Gastroesophageal sphincter (tissue), 4 donors: ENCODE measurements around the gene SYNGR3. TPM values are rescaled to one million over a fixed set of nuclear protein-coding genes. Genes with fewer than 3 reads are reported as not detected.

ENCODE experiments used
- ATAC-seq: fragments of 150-250 bp; one replicate; pipeline ENCODE4 v1.9.1; 2016; ENCODE audit warnings: mild to moderate bottlenecking, moderate library complexity
- H3K27ac ChIP-seq, 4 donors: fragments of 200-600 bp; sonication (generic) in 3 of 4; 1 replicate in 3 of 4; 2 replicates in 1 of 4; pipeline ENCODE4 v1.5.1; 2016 to 2019
- H3K27me3 ChIP-seq: fragments of 200-600 bp; sonication (generic); one replicate; pipeline ENCODE4 v1.5.1; 2019
- H3K36me3 ChIP-seq, 2 donors: fragments of 200-600 bp; sonication (generic); one replicate each; pipeline ENCODE4 v1.5.1; 2019; ENCODE audit warnings: control low read depth in 1 of 2
- H3K4me1 ChIP-seq, 3 donors: fragments of 200-600 bp; sonication (generic); 1 replicate in 2 of 3; 2 replicates in 1 of 3; pipeline ENCODE4 v1.5.1; 2016 to 2019; ENCODE audit warnings: control low read depth in 2 of 3
- H3K4me3 ChIP-seq, 2 donors: fragments of 200-600 bp; sonication (generic); one replicate each; pipeline ENCODE4 v1.5.1; 2019; ENCODE audit warnings: mild to moderate bottlenecking in 1 of 2, moderate library complexity in 1 of 2
- H3K9me3 ChIP-seq, 3 donors: fragments of 200-600 bp; sonication (generic); one replicate each; pipeline ENCODE4 v1.5.1; 2017 to 2019; ENCODE audit warnings: control low read depth in 2 of 3
- CTCF ChIP-seq, 4 experiments: fragments of 200-600 bp in 2 of 4; fragments of 450-650 bp in 2 of 4; sonication (generic) in 1 of 4; IDR thresholded peaks; one replicate each; pipeline ENCODE4 v1.5.1; 2017 to 2019; ENCODE audit warnings: antibody characterized with exemption in 4 of 4, mild to moderate bottlenecking in 2 of 4, moderate library complexity in 2 of 4
- EP300 ChIP-seq: sonication (generic); formaldehyde crosslinking; IDR thresholded peaks from one replicate; pipeline ENCODE4 v1.6.1; 2017; ENCODE audit warnings: antibody characterized with exemption, mild to moderate bottlenecking
- POLR2A ChIP-seq, 2 donors: fragments of 450-650 bp; IDR thresholded peaks; one replicate each; pipeline ENCODE4 v1.6.1; 2017; ENCODE audit warnings: antibody characterized with exemption in 2 of 2, mild to moderate bottlenecking in 2 of 2, moderate library complexity in 1 of 2
- POLR2AphosphoS5 ChIP-seq: sonication (generic); formaldehyde crosslinking; IDR thresholded peaks from one replicate; pipeline ENCODE4 v1.6.1; 2017; ENCODE audit warnings: antibody characterized with exemption
- WGBS, 2 donors: methylation state at CpG; one replicate each; pipeline ENCODE4 v1.1.5; 2018; ENCODE audit warnings: low coverage in 1 of 2; 5-methylcytosine and 5-hydroxymethylcytosine counted together
- total RNA-seq, 4 donors: library from RNA; depleted of rRNA; stranded (reverse); fragments of >200 nt; gene quantifications; one replicate each; pipeline ENCODE4 v1.1.0, GENCODE V29; 2016

The SYNGR3 gene
- total RNA-seq, 4 donors from 2014 or later: 1.2 to 5.1 (median 3.1) TPM; not detected in 1

GRCh38 chr16:1987198-1987597 is 2.6 kb upstream of the SYNGR3 start:
- peaks cover 0 to 58% (median 27%) of the 10 kb centered on the region in 3 donors for H3K4me1 ChIP-seq
- 84% methylated on average over 4 of the region's 10 CpGs; no CpG with 5 or more reads in 1 of the 2 donors for WGBS, 2 donors
- no peaks in the 10 kb centered on the region for H3K9me3 ChIP-seq
- ATAC-seq: no peak
- H3K27ac ChIP-seq: no peak overlapping the region
- peaks cover 55% of the 10 kb centered on the region for H3K27me3 ChIP-seq
- no peak overlapping the region for H3K4me3 ChIP-seq
- H3K36me3 ChIP-seq: peaks cover 0 to 25% of the 10 kb centered on the region in 2 donors
- TF ChIP-seq EP300: no peak
- no peak for TF ChIP-seq CTCF (IDR thresholded peaks at IDR 0.05)
- TF ChIP-seq POLR2AphosphoS5: no peak
- no peak for TF ChIP-seq POLR2A (IDR thresholded peaks at IDR 0.05)

- TF ChIP-seq EP300 (no peak), POLR2A (IDR thresholded peaks at IDR 0.05) (no peak), CTCF (IDR thresholded peaks at IDR 0.05) (no peak), POLR2AphosphoS5 (no peak)
- H3K4me3 ChIP-seq: peak overlapping the region in 1 of 2 donors; percentile 30
- H3K27me3 ChIP-seq: peaks cover 52% of the 10 kb centered on the region
- ATAC-seq: no peak
- H3K27ac ChIP-seq: no peak overlapping the region
- H3K4me1 ChIP-seq: peaks cover 0 to 45% (median 25%) of the 10 kb centered on the region in 3 donors
- no CpG with 5 or more reads among the region's 25 CpGs for WGBS, 2 donors
- H3K36me3 ChIP-seq: peaks cover 0 to 25% of the 10 kb centered on the region in 2 donors
- no peaks in the 10 kb centered on the region for H3K9me3 ChIP-seq
These were observed 256 bp downstream of the SYNGR3 start for GRCh38 chr16:1990101-1990350.

GRCh38 chr16:1990351-1991134 is 773 bp downstream of the SYNGR3 start:
- H3K9me3 ChIP-seq: no peaks in the 10 kb centered on the region
- peak overlapping the region in 1 of 2 donors; percentile 30 for H3K4me3 ChIP-seq
- 3% methylated on average over 21 of the region's 50 CpGs; no CpG with 5 or more reads in 1 of the 2 donors for WGBS, 2 donors
- TF ChIP-seq EP300 (no peak), CTCF (IDR thresholded peaks at IDR 0.05) (no peak), POLR2A (IDR thresholded peaks at IDR 0.05) (no peak), POLR2AphosphoS5 (no peak)
- ATAC-seq: no peak
- peaks cover 0 to 20% of the 10 kb centered on the region in 2 donors for H3K36me3 ChIP-seq
- peaks cover 52% of the 10 kb centered on the region for H3K27me3 ChIP-seq
- H3K4me1 ChIP-seq: peaks cover 0 to 40% (median 21%) of the 10 kb centered on the region in 3 donors
- H3K27ac ChIP-seq: no peak overlapping the region

- Histone ChIP-seq H3K4me3 (peak overlapping the region in 1 of 2 donors; percentile 49), H3K27ac (no peak overlapping the region), H3K9me3 (no peaks in the 10 kb centered on the region), H3K27me3 (peaks cover 52% of the 10 kb centered on the region), H3K4me1 (peaks cover 0 to 37% (median 21%) of the 10 kb centered on the region in 3 donors), H3K36me3 (peaks cover 0 to 14% of the 10 kb centered on the region in 2 donors)
- ATAC-seq: no peak
- TF ChIP-seq POLR2A (IDR thresholded peaks at IDR 0.05) (no peak), EP300 (no peak), POLR2AphosphoS5 (no peak), CTCF (IDR thresholded peaks at IDR 0.05) (no peak)
- 8% methylated on average over 4 of the region's 18 CpGs; no CpG with 5 or more reads in 1 of the 2 donors for WGBS, 2 donors
These were observed 1.4 kb downstream of the SYNGR3 start for GRCh38 chr16:1991135-1991551.

GRCh38 chr16:1991588-1991947 is 1.8 kb downstream of the SYNGR3 start:
- H3K27me3 ChIP-seq: peaks cover 52% of the 10 kb centered on the region
- TF ChIP-seq POLR2A (IDR thresholded peaks at IDR 0.05) (no peak), POLR2AphosphoS5 (no peak), CTCF (IDR thresholded peaks at IDR 0.05) (no peak)
- no peak for ATAC-seq
- WGBS, 2 donors: 14% methylated on average over 19 of the region's 22 CpGs; no CpG with 5 or more reads in 1 of the 2 donors
- H3K4me3 ChIP-seq: peak overlapping the region; percentile 5 to 49
- no peaks in the 10 kb centered on the region for H3K9me3 ChIP-seq
- H3K27ac ChIP-seq: peak overlapping the region in 2 of 4 donors; percentile 30 to 40
- peaks cover 0 to 12% of the 10 kb centered on the region in 2 donors for H3K36me3 ChIP-seq
- peaks cover 0 to 38% (median 21%) of the 10 kb centered on the region in 3 donors for H3K4me1 ChIP-seq
